H1 (cell line): ENCODE data around the gene RASGEF1B. TPM values are rescaled to one million over a fixed set of nuclear protein-coding genes. Genes with fewer than 3 reads are reported as not detected.

Experiments
- CHD1 ChIP-seq: IDR thresholded peaks from 2 replicates; pipeline ENCODE4 v1.6.1; 2012; ENCODE audit warnings: low read depth, low read length, improper control_type of control experiment
- CHD2 ChIP-seq: IDR thresholded peaks from 2 replicates; pipeline ENCODE4 v1.6.1; 2012; ENCODE audit warnings: low read length, improper control_type of control experiment
- CTBP2 ChIP-seq: IDR thresholded peaks from 2 replicates; pipeline ENCODE4 v1.7.0; 2011; ENCODE audit warnings: borderline replicate concordance, mild to moderate bottlenecking, moderate library complexity, mixed read lengths, low read length; ENCODE audit not compliant: insufficient read depth, insufficient read length
- HDAC2 ChIP-seq, 2 experiments: fragments of 300-600 bp in 1 of 2; sonication (generic) in 1 of 2; IDR thresholded peaks; 2 replicates each; pipeline ENCODE4 v1.6.1; 2011 to 2012; ENCODE audit warnings: low read depth in 2 of 2, low read length in 2 of 2, mild to moderate bottlenecking in 2 of 2, moderate library complexity in 2 of 2, borderline replicate concordance in 1 of 2, inconsistent platforms in 1 of 2
- PHF8 ChIP-seq: fragments of 200-600 bp; sonication (generic); conservative IDR thresholded peaks from 2 replicates; pipeline ENCODE4 v1.7.1; 2012; ENCODE audit warnings: low read depth, mild to moderate bottlenecking, inconsistent platforms, low read length, moderate library complexity
- POU5F1 ChIP-seq: IDR thresholded peaks from 2 replicates; pipeline ENCODE4 v1.6.1; 2011; ENCODE audit warnings: low read depth, mild to moderate bottlenecking, low read length, moderate library complexity
- SP2 ChIP-seq: IDR thresholded peaks from 2 replicates; pipeline ENCODE4 v1.6.1; 2012; ENCODE audit warnings: mild to moderate bottlenecking, low read length, inconsistent platforms
- polyA plus RNA-seq, 7 experiments: library from polyadenylated mRNA; depleted of rRNA in 3 of 7; stranded (reverse) in 5 of 7; unstranded in 2 of 7; fragments of >200 nt in 5 of 7; fragments of 200-250 nt in 2 of 7; gene quantifications; 1 replicate in 5 of 7; 2 replicates in 1 of 7; 4 replicates in 1 of 7; pipeline versions ENCODE4 v1.2.1 to v1.2.3, GENCODE V29; 2011 to 2013; ENCODE audit warnings: missing spikeins in 2 of 7, mixed read lengths in 2 of 7
- total RNA-seq: library from RNA; stranded (reverse); fragmentation: NEBNext Ultra II Directional; extraction: Animal tissue kit (Norgen Biotek cat#: 25700); gene quantifications from 2 replicates; pipeline ENCODE4 v1.2.1, GENCODE V29; 2021

Gene RASGEF1B
- total and polyA plus RNA-seq, 2 of the 8 experiments (the other 6 are each of a cell fraction or from before 2014, with no cell fraction given), result 1.6 to 4.7 TPM

DNA sequence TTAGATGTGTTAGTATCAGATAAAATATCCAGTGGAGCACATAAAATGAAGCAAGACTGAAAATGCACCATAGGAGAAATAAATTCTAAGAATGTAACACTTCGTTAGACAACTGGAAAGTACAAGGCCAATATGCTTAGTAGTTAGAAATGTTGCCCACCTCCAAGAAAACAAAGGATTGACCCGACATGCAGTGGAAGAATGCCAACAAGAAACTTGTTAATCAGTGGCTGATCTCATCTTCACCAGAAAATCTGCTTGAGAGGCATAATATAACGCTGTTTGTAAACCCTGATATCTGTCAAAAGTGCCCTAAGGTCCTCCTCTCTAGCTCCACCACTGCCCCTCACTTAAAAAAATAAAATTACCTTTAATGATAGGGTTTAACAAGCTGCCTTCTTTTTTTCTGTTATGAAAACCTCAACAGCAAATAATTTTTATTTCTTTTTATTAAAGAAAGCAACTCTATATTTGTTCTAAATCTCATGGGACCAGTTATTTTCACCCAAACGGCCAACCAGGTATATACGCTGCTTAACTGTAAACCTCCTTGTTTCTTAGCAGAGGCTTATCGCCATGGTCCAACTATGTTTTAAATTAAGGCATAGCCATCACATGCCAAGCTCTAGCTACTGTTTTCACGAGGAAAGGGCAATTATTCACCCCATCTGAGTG is 1.8 kb downstream of the RASGEF1B start (continued):
- TF ChIP-seq CHD1 (no peak), SP2 (no peak), CTBP2 (no peak), HDAC2 (IDR thresholded peaks at IDR 0.05; ENCODE audit: borderline replicate concordance in 1 of 2, low read depth in 2 of 2, low read length in 2 of 2) (no peak), PHF8 (no peak), CHD2 (no peak), POU5F1 (no peak)
